ENCODE measurements around the gene ARHGAP42.
"Not testable (repeated sequence)": the region's sequence is repeated elsewhere in the genome, so short reads cannot be mapped to it uniquely, and the experiment has no call there.

DNA sequence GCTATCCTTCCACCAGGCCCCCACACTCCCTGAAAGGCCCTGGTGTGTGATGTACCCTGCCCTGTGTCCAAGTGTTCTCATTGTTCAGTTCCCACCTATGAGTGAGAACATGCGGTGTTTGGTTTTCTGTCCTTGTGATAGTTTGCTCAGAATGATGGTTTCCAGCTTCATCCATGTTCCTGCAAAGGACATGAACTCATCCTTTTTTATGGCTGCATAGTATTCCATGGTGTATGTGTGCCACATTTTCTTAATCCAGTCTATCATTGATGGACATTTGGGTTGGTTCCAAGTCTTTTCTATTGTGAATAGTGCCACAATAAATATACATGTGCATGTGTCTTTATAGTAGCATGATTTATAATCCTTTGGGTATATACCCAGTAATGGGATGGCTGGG is 208.9 kb downstream of the ARHGAP42 start:
- TF ChIP-seq, protein P1, sequence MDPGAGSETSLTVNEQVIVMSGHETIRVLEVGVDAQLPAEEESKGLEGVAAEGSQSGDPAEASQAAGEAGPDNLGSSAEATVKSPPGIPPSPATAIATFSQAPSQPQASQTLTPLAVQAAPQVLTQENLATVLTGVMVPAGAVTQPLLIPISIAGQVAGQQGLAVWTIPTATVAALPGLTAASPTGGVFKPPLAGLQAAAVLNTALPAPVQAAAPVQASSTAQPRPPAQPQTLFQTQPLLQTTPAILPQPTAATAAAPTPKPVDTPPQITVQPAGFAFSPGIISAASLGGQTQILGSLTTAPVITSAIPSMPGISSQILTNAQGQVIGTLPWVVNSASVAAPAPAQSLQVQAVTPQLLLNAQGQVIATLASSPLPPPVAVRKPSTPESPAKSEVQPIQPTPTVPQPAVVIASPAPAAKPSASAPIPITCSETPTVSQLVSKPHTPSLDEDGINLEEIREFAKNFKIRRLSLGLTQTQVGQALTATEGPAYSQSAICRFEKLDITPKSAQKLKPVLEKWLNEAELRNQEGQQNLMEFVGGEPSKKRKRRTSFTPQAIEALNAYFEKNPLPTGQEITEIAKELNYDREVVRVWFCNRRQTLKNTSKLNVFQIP (CRISPR knock-in tag; IDR thresholded peaks at IDR 0.05; ENCODE audit: borderline replicate concordance, low read depth): not testable (repeated sequence)
- TF ChIP-seq PPARA (CRISPR knock-in tag; IDR thresholded peaks at IDR 0.05; ENCODE audit: borderline replicate concordance); RARB (CRISPR knock-in tag; IDR thresholded peaks at IDR 0.05): not testable (repeated sequence)
- TF ChIP-seq, protein P2, sequence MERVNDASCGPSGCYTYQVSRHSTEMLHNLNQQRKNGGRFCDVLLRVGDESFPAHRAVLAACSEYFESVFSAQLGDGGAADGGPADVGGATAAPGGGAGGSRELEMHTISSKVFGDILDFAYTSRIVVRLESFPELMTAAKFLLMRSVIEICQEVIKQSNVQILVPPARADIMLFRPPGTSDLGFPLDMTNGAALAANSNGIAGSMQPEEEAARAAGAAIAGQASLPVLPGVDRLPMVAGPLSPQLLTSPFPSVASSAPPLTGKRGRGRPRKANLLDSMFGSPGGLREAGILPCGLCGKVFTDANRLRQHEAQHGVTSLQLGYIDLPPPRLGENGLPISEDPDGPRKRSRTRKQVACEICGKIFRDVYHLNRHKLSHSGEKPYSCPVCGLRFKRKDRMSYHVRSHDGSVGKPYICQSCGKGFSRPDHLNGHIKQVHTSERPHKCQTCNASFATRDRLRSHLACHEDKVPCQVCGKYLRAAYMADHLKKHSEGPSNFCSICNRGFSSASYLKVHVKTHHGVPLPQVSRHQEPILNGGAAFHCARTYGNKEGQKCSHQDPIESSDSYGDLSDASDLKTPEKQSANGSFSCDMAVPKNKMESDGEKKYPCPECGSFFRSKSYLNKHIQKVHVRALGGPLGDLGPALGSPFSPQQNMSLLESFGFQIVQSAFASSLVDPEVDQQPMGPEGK (CRISPR knock-in tag; IDR thresholded peaks at IDR 0.05; ENCODE audit: borderline replicate concordance): not testable (repeated sequence)
